Left lung (tissue), 10 donors: ENCODE measurements around the gene CPE. TPM values are rescaled to one million over a fixed set of nuclear protein-coding genes. Genes with fewer than 3 reads are reported as not detected.

Experiments
- ATAC-seq: fragments of 200-7000 bp; cut with Tn5 transposase; one replicate; pipeline ENCODE4 v1.9.1; 2020; ENCODE audit warnings: moderate library complexity
- DNase-seq, 4 donors: peaks; one replicate each; pipeline ENCODE4 v3.0.0-alpha.2; 2013 to 2020
- H3K27ac ChIP-seq, 2 donors: fragments of 200-600 bp; sonication (generic) in 1 of 2; one replicate each; pipeline versions ENCODE4 v1.5.0 to v1.8.0; 2020 to 2021
- H3K27me3 ChIP-seq, 2 donors: fragments of 200-600 bp; sonication (generic) in 1 of 2; one replicate each; pipeline versions ENCODE4 v1.5.0 to v1.8.0; 2020 to 2021
- H3K36me3 ChIP-seq, 2 donors: fragments of 200-600 bp; sonication (generic) in 1 of 2; one replicate each; pipeline versions ENCODE4 v1.5.0 to v1.8.0; 2020 to 2021
- H3K4me1 ChIP-seq, 2 donors: fragments of 200-600 bp; one replicate each; pipeline ENCODE4 v1.8.0; 2021
- H3K4me3 ChIP-seq, 2 donors: fragments of 200-600 bp; sonication (generic) in 1 of 2; one replicate each; pipeline versions ENCODE4 v1.5.0 to v1.8.0; 2020 to 2021; ENCODE audit warnings: mild to moderate bottlenecking in 1 of 2
- H3K9me3 ChIP-seq, 2 donors: fragments of 200-600 bp; sonication (generic) in 1 of 2; one replicate each; pipeline versions ENCODE4 v1.5.0 to v1.8.0; 2020 to 2021
- intact Hi-C, 2 donors: fragments of 100-400 bp; cut with DNase I; formaldehyde crosslinking; loops; one replicate each; pipeline versions ENCODE4 v1.11.2 to v1.14.2; 2022
- polyA plus RNA-seq, 6 donors: library from polyadenylated mRNA; unstranded; fragments of 120-200 nt; gene quantifications; one replicate each; pipeline ENCODE4 v1.2.1, GENCODE V29; 2013; ENCODE audit not compliant: insufficient read length in 6 of 6
- total RNA-seq, 2 donors: library from RNA; stranded (reverse); fragmentation: NEBNext Ultra II Directional; extraction: Animal tissue kit (Norgen Biotek cat#: 25700); gene quantifications; one replicate each; pipeline ENCODE4 v1.2.1, GENCODE V29; 2021
- TF ChIP-seq, protein P1 (sequence below), 2 donors: fragments of 200-600 bp; sonication (generic) in 1 of 2; IDR thresholded peaks; one replicate each; pipeline versions ENCODE4 v1.5.0 to v1.8.0; 2021; ENCODE audit warnings: antibody characterized with exemption in 2 of 2
- donor health status: DM: no; HTN: yes; CAD: no.
- donor health status: DM: no; HTN: no; CAD: no.

CPE gene
- total and polyA plus RNA-seq, 8 donors = 24.5 to 222 (median 161) TPM

DNA sequence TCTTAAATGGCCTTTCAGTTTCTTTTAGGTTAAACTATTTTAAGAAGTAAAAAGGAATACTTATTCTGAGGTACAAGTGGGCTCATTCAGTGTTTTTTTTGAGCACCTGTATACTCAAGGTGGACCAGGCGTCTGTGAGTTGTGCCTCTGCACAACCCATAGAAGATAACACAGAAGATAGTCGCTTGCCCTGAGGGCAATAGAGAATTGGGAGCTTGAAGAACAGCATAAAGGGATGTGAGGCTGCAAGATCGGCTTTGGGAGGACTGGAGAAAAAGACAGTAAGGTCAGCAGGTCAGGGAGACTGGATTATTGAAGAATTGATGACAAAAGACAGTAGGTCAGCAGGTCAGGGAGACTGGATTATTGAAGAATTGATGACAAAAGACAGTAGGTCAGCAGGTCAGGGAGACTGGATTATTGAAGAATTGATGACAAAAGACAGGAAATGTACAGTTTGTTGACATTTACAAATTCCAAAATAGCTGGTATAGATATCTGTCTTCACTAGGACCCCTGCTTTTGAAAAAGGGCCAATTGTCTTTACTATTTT lies 3.1 kb downstream of the CPE start:
- Histone ChIP-seq H3K4me1 (no peaks in the 10 kb centered on the region), H3K36me3 (no peaks in the 10 kb centered on the region), H3K4me3 (no peak overlapping the region), H3K27ac (no peak overlapping the region), H3K27me3 (peaks cover 7 to 58% of the 10 kb centered on the region in 2 donors), H3K9me3 (no peaks in the 10 kb centered on the region)
- ATAC-seq = no peak
- intact Hi-C loops = no loop called here
- no peak for DNase-seq
- TF ChIP-seq, protein P1, sequence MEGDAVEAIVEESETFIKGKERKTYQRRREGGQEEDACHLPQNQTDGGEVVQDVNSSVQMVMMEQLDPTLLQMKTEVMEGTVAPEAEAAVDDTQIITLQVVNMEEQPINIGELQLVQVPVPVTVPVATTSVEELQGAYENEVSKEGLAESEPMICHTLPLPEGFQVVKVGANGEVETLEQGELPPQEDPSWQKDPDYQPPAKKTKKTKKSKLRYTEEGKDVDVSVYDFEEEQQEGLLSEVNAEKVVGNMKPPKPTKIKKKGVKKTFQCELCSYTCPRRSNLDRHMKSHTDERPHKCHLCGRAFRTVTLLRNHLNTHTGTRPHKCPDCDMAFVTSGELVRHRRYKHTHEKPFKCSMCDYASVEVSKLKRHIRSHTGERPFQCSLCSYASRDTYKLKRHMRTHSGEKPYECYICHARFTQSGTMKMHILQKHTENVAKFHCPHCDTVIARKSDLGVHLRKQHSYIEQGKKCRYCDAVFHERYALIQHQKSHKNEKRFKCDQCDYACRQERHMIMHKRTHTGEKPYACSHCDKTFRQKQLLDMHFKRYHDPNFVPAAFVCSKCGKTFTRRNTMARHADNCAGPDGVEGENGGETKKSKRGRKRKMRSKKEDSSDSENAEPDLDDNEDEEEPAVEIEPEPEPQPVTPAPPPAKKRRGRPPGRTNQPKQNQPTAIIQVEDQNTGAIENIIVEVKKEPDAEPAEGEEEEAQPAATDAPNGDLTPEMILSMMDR (IDR thresholded peaks at IDR 0.05) = no peak

DNA sequence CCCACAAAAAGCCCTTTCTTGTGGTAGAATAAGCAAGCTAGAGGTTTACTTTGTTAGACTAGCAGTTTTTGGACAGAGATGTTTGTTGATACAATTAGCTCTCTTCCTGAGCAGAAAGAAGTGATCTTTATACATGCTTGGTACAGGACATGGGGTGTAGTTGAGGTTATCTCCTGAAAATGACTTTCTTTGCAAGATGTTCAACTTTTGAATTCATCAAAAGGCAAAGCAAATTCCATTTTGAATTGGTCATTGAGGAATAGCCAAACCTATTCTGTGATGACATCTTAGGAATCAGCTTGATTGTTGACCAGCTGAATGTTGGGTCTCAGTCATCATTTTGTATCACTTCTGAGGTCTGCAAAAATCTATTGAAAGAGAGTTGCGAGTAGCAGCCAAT lies 3.8 kb downstream of the CPE start:
- Histone ChIP-seq H3K27me3 (peaks cover 7 to 51% of the 10 kb centered on the region in 2 donors), H3K36me3 (no peaks in the 10 kb centered on the region), H3K4me3 (no peak overlapping the region), H3K9me3 (no peaks in the 10 kb centered on the region), H3K4me1 (no peaks in the 10 kb centered on the region), H3K27ac (no peak overlapping the region)
- TF ChIP-seq, protein P1 (IDR thresholded peaks at IDR 0.05) = no peak
- ATAC-seq = no peak
- no peak for DNase-seq
- intact Hi-C loops = no loop called here

DNA sequence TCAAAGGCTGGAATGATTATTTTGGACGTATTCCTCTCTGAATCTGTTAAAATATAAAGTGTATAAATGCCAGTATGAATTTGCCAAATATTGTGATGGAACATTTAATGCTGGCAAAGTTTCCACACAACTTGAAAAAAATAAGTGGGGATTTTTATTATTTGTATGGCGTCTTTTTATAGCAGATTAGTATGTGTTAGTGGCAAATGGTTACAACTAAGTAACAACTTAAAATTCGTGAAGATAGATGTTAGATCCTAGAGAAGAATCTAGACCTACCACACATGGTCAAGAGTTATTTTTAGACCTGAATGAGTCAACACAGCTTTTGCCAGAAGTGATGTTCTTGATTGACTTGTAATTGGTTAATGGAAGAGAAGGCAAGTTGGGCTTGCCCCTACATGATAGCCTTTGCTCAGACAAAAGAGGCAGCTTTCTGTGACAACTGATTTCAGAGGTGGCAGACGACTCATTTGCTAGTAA lies 4.8 kb downstream of the CPE start:
- no peaks in the 10 kb centered on the region for H3K9me3 ChIP-seq
- no peak overlapping the region for H3K4me3 ChIP-seq
- TF ChIP-seq, protein P1 (IDR thresholded peaks at IDR 0.05) = no peak
- H3K4me1 ChIP-seq = no peaks in the 10 kb centered on the region
- peaks cover 0 to 41% of the 10 kb centered on the region in 2 donors for H3K27me3 ChIP-seq
- no peaks in the 10 kb centered on the region for H3K36me3 ChIP-seq
- intact Hi-C loops = no loop called here
- DNase-seq = no peak
- no peak for ATAC-seq
- H3K27ac ChIP-seq = no peak overlapping the region

DNA sequence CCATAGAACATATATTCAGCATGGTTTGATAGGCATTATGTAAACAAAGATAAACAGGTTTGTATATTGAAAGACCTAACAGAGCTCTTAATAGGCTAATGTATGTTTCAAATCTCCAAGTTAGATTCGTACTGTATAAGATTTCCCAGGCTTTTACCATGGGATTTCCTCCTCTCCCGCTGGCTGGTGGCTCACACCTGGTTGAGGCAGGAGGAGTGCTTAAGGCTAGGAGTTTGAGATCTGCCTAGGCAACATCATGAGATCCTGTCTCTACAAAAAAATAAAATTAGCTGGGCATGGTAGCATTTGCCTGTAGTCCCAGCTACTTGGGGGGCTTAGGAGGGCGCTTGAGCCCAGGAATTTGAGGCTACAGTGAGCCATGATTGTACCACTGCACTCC lies 5.4 kb downstream of the CPE start:
- Histone ChIP-seq H3K9me3 (no peaks in the 10 kb centered on the region), H3K4me1 (no peaks in the 10 kb centered on the region), H3K36me3 (no peaks in the 10 kb centered on the region), H3K27me3 (peaks cover 0 to 35% of the 10 kb centered on the region in 2 donors), H3K27ac (no peak overlapping the region), H3K4me3 (no peak overlapping the region)
- TF ChIP-seq, protein P1 (IDR thresholded peaks at IDR 0.05) = no peak
- no peak for DNase-seq
- intact Hi-C loops = no loop called here
- no peak for ATAC-seq

DNA sequence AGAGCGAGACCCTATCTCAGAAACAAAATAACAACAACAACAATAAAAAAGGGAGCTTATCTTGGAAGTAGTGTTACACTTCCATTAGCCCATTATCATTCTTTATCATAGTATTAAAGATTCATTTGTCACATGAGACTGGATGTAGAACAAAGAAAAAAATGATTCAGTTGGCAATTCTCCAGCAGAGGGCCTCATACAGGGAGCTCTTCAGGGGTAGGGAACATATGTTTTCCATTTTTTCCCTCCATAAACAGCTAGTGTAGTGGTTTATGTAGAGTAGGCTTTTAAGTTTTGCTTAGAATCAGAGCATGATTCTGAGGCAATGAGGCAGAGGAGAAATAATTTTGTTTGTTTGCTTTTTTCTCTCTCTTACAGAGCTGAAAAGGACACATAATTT lies 5.8 kb downstream of the CPE start:
- no peak for ATAC-seq

More for the DNA sequence above, 5.8 kb downstream of the CPE start:
- Histone ChIP-seq H3K27ac (no peak overlapping the region), H3K27me3 (peaks cover 0 to 31% of the 10 kb centered on the region in 2 donors), H3K36me3 (no peaks in the 10 kb centered on the region), H3K4me3 (no peak overlapping the region), H3K9me3 (no peaks in the 10 kb centered on the region), H3K4me1 (no peaks in the 10 kb centered on the region)
- intact Hi-C loops = no loop called here
- TF ChIP-seq, protein P1 (IDR thresholded peaks at IDR 0.05) = no peak
- peak in 2 of 4 donors; percentile 51 to 66 for DNase-seq
